ENCODE measurements around the gene RAB39A. TPM values are rescaled to one million over a fixed set of nuclear protein-coding genes. Genes with fewer than 3 reads are reported as not detected.

RAB39A gene
- total and polyA plus RNA-seq, 12 donors, result 0.12 to 8.0 (median 1.7) TPM

DNA sequence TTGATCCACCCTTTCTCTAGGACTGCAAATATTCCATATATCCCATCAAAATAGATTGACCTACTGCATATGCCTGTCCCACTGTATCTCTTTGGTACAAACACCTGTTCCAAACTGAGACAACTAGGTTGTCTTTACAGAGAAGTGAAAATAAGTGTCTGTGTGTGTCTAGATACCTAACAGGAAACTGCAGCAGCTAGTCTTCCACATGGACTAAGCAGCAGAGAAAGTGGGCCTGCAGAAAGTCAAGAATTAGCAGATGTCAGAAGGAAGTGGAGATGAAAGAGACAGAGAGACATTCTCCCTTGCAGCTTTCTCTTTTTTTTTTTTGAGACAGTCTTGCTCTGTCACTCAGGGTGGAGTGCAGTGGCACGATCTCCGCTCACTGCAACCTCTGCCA is 3.9 kb upstream of the RAB39A start:
- peaks cover 6% of the 10 kb centered on the region for H3K27me3 ChIP-seq
- TF ChIP-seq, protein P1, sequence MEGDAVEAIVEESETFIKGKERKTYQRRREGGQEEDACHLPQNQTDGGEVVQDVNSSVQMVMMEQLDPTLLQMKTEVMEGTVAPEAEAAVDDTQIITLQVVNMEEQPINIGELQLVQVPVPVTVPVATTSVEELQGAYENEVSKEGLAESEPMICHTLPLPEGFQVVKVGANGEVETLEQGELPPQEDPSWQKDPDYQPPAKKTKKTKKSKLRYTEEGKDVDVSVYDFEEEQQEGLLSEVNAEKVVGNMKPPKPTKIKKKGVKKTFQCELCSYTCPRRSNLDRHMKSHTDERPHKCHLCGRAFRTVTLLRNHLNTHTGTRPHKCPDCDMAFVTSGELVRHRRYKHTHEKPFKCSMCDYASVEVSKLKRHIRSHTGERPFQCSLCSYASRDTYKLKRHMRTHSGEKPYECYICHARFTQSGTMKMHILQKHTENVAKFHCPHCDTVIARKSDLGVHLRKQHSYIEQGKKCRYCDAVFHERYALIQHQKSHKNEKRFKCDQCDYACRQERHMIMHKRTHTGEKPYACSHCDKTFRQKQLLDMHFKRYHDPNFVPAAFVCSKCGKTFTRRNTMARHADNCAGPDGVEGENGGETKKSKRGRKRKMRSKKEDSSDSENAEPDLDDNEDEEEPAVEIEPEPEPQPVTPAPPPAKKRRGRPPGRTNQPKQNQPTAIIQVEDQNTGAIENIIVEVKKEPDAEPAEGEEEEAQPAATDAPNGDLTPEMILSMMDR (IDR thresholded peaks at IDR 0.05), result no peak
- TF ChIP-seq POLR2A (IDR thresholded peaks at IDR 0.05), result no peak
- intact Hi-C loops (cut with DNase I), result no loop called here
- 82 to 94% (median 94%) methylated on average over 2 of the region's 2 CpGs for WGBS, 4 donors
- no peaks in the 10 kb centered on the region for H3K9me3 ChIP-seq (replicated peaks in 1 of 3)
- DNase-seq, result no peak
- H3K4me3 ChIP-seq, result no peak overlapping the region
- H3K27ac ChIP-seq, result no peak overlapping the region
- peaks cover 8 to 9% of the 10 kb centered on the region in 2 donors for H3K4me1 ChIP-seq (replicated peaks in 1 of 2)
- H3K36me3 ChIP-seq (replicated peaks in 1 of 2), result no peaks in the 10 kb centered on the region

DNA sequence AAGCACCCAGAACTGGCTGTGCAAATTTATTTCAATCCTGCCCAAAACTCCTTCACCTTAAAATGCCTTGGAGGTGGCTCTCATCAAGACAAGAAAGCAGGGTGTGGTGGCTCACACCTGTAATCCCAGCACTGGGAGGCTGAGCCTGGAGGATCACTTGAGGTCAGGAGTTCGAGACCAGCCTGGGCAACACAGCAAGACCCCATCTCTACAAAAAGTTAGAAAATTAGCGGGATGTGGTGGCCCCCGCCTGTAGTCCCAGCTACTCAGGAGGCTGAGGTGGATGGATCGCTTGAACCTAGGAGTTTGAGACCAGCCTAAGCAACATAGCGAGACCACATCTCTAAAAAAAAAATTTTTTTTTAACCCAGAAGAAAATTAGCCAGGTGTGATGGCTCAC is 689 bp upstream of the RAB39A start:
- no peak overlapping the region for H3K27ac ChIP-seq
- peaks cover 6% of the 10 kb centered on the region for H3K27me3 ChIP-seq
- peak overlapping the region in 1 of 4 donors; percentile 54 for H3K4me3 ChIP-seq
- WGBS, 4 donors, result 76 to 84% (median 82%) methylated on average over 4 to 5 of the region's 5 CpGs
- intact Hi-C loops (cut with DNase I), result no loop called here
- no peak for DNase-seq
- H3K9me3 ChIP-seq (replicated peaks in 1 of 3), result no peaks in the 10 kb centered on the region
- H3K36me3 ChIP-seq (replicated peaks in 1 of 2), result no peaks in the 10 kb centered on the region
- no peak for TF ChIP-seq POLR2A (IDR thresholded peaks at IDR 0.05)
- TF ChIP-seq, protein P1 (IDR thresholded peaks at IDR 0.05), result no peak
- peaks cover 8 to 9% of the 10 kb centered on the region in 2 donors for H3K4me1 ChIP-seq (replicated peaks in 1 of 2)

DNA sequence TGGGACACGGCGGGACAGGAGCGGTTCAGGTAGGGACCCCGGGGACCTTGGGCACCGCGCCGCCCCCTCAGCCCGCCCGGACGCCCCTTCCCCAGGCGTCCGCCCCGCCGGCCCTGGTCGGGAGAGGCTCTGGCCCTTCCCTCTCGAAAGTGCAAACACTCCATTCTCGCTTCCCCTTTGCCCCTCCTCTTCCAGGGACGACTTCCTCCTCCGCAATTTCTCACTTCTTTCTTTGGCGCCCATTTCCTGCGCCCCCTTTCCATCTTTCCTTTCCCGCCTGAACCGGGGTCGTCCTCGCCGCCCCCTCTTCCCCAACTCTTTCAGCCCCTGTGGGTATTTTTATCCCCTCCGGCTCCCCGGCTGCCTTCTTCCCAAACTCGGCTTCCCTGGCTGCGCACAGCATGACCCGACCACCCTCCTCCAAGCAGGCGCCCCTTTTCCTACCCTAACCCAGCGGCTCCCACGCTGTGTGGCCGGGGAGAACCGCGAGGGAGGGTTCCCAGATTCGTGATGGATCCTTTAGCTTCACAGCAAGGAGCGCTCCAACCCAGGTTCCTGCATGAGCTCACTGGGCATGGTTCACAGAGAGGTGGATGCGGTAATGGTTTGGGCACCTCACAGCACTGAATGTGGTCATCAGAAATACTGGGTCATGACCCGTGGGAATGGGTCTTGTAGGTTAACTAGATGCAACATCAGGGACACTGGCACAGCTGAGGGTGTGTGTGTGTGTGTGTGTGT is 689 bp downstream of the RAB39A start:
- Histone ChIP-seq H3K9me3 (replicated peaks in 1 of 3) (no peaks in the 10 kb centered on the region), H3K4me1 (replicated peaks in 1 of 2) (peaks cover 8 to 9% of the 10 kb centered on the region in 2 donors), H3K27me3 (peaks cover 6% of the 10 kb centered on the region), H3K27ac (peak overlapping the region in 3 of 5 donors; percentile 26 to 69 (median 65)), H3K36me3 (replicated peaks in 1 of 2) (no peaks in the 10 kb centered on the region), H3K4me3 (peak overlapping the region in 2 of 4 donors; percentile 26 to 54)
- DNase-seq, result peak; percentile 19 to 73 (median 27)
- TF ChIP-seq POLR2A (IDR thresholded peaks at IDR 0.05), result no peak
- TF ChIP-seq, protein P1 (IDR thresholded peaks at IDR 0.05), result no peak
- WGBS, 4 donors, result 1 to 3% (median 2%) methylated on average over 25 to 41 of the region's 41 CpGs
- intact Hi-C loops (cut with DNase I), result no loop called here

DNA sequence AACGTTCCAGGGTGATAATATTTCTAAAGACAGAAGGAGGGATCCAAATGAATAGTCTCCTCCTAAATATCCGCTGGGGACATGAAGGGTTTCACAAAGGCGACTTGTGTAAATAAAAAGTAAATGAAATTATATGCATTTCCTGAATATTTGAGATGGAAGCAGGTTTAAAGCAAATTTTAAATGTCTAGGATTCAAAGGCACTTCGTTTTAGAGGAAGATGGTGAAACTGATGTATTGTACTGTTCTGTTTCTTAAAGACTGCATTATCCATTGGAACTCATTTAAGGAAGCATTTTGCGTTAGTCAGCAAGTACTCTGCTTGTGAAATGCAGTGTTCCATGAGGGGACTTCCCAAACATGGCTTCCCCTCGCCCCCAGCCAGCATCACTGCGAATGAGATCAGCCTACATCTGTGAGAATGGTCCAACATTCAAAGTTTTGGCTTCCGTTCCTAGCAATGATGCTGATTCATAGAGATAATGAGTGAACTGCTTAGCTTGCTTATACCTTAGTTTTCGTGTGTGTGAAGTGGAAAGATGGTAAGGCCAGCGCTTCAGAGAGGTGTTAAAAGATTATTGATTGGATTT is 1.5 kb downstream of the RAB39A start:
- H3K36me3 ChIP-seq (replicated peaks in 1 of 2), result no peaks in the 10 kb centered on the region
- intact Hi-C loops (cut with DNase I), result no loop called here
- peak in 3 of 7 donors; percentile 10 to 32 (median 22) for DNase-seq
- peak overlapping the region in 1 of 4 donors; percentile 54 for H3K4me3 ChIP-seq
- no peaks in the 10 kb centered on the region for H3K9me3 ChIP-seq (replicated peaks in 1 of 3)
- H3K27ac ChIP-seq, result peak overlapping the region in 2 of 5 donors; percentile 65 to 69
- H3K27me3 ChIP-seq, result peaks cover 6% of the 10 kb centered on the region
- 37 to 45% (median 42%) methylated on average over 10 of the region's 10 CpGs for whole genome bisulfite sequencing, 4 donors
- peaks cover 8 to 9% of the 10 kb centered on the region in 2 donors for H3K4me1 ChIP-seq (replicated peaks in 1 of 2)
- no peak for TF ChIP-seq POLR2A (IDR thresholded peaks at IDR 0.05)
- TF ChIP-seq, protein P1 (IDR thresholded peaks at IDR 0.05), result no peak

Data from adrenal gland (tissue), 12 donors.